Osteoblast (primary cell): ENCODE measurements around the gene MMEL1. TPM values are rescaled to one million over a fixed set of nuclear protein-coding genes. Genes with fewer than 3 reads are reported as not detected.
"Not testable (repeated sequence)": the region's sequence is repeated elsewhere in the genome, so short reads cannot be mapped to it uniquely, and the experiment has no call there.

Source experiments
- DNase-seq: peaks from one replicate; pipeline ENCODE4 v3.0.0; 2011; ENCODE audit warnings: low spot score, mixed read lengths; ENCODE audit not compliant: insufficient read length; ENCODE audit errors: missing footprints
- H2AFZ ChIP-seq: 2 replicates; pipeline ENCODE4 v1.6.0; 2011; ENCODE audit warnings: mild to moderate bottlenecking, low read length
- H3K27ac ChIP-seq: 2 replicates; pipeline ENCODE4 v1.5.1; 2011; ENCODE audit warnings: mild to moderate bottlenecking, low read depth, low read length, moderate library complexity
- H3K27me3 ChIP-seq: 2 replicates; pipeline ENCODE4 v1.6.0; 2012; ENCODE audit warnings: mild to moderate bottlenecking, control low read depth, inconsistent platforms, low read length, moderate library complexity; ENCODE audit not compliant: insufficient read depth
- H3K36me3 ChIP-seq: 2 replicates; pipeline ENCODE4 v1.5.1; 2011; ENCODE audit warnings: mild to moderate bottlenecking, low read length, control low read depth, moderate library complexity; ENCODE audit not compliant: insufficient read depth
- H3K4me1 ChIP-seq: 2 replicates; pipeline ENCODE4 v1.5.1; 2011; ENCODE audit warnings: mild to moderate bottlenecking, low read length, control low read depth, moderate library complexity; ENCODE audit not compliant: insufficient read depth
- H3K4me2 ChIP-seq: 2 replicates; pipeline ENCODE4 v1.6.0; 2011; ENCODE audit warnings: mild to moderate bottlenecking, low read length; ENCODE audit not compliant: insufficient read depth
- H3K4me3 ChIP-seq: fragments of 200-600 bp; sonication (generic); 3 replicates; pipeline ENCODE4 v1.5.1; 2012; ENCODE audit warnings: mild to moderate bottlenecking, low read length, inconsistent platforms; ENCODE audit not compliant: insufficient read depth
- H3K79me2 ChIP-seq: 2 replicates; pipeline ENCODE4 v1.6.0; 2012; ENCODE audit warnings: mild to moderate bottlenecking, low read length, control low read depth, inconsistent platforms; ENCODE audit not compliant: insufficient read depth
- H3K9me3 ChIP-seq: 2 replicates; pipeline ENCODE4 v1.5.1; 2011; ENCODE audit warnings: low read depth, low read length, control low read depth
- H4K20me1 ChIP-seq: 2 replicates; pipeline ENCODE4 v1.6.0; 2012; ENCODE audit warnings: mild to moderate bottlenecking, low read length, control low read depth; ENCODE audit not compliant: insufficient read depth
- total RNA-seq: library from RNA; depleted of rRNA; stranded (reverse); fragments of >200 nt; gene quantifications from 2 replicates; pipeline ENCODE4 v1.2.3, GENCODE V29; 2012
- TF ChIP-seq, protein P1 (sequence below): IDR thresholded peaks from 2 replicates; pipeline ENCODE4 v1.5.1; 2011; ENCODE audit warnings: mild to moderate bottlenecking, low read depth, low read length, moderate library complexity; ENCODE audit errors: extremely low read depth

Gene MMEL1
- total RNA-seq, 1 donor: under 0.01 TPM

DNA sequence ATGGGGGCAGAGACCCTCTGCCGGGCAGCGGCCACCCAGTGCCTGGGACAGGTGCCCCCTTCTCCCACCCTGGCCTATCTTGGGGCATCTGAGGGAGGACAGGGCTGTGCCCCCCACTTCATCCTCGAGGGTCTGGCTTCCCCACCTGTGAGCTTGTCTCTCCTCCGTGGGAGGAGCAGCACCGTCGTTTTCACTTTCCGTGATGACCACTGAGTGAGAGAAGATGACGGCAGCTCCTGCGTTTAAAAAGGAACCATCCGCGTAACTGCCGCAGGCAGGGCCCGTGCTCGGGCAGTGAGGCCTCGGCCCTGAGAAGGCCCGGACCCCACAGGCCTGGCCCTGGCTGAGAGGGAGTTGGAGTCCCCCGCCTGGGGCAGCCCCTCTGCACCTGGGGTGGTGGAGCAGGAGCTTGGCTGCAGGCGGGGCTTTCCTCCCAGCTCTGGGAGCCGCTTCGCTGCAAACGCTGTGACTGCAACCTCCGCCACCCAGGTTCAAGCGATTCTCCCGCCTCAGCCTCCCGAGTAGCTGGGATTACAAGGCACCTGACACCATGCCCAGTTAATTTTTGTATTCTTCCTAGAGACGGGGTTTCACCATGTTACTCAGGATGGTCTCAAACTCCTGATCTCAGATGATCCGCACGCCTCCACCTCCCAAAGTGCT lies 83.3 kb downstream of the MMEL1 start:
- not testable (repeated sequence) for H3K79me2 ChIP-seq, H3K9me3 ChIP-seq, H3K4me3 ChIP-seq, H3K36me3 ChIP-seq, H4K20me1 ChIP-seq, DNase-seq, H3K4me2 ChIP-seq, H3K27ac ChIP-seq, H3K27me3 ChIP-seq, H2AFZ ChIP-seq
- H3K4me1 ChIP-seq: peaks cover 14% of the 10 kb centered on the region

DNA sequence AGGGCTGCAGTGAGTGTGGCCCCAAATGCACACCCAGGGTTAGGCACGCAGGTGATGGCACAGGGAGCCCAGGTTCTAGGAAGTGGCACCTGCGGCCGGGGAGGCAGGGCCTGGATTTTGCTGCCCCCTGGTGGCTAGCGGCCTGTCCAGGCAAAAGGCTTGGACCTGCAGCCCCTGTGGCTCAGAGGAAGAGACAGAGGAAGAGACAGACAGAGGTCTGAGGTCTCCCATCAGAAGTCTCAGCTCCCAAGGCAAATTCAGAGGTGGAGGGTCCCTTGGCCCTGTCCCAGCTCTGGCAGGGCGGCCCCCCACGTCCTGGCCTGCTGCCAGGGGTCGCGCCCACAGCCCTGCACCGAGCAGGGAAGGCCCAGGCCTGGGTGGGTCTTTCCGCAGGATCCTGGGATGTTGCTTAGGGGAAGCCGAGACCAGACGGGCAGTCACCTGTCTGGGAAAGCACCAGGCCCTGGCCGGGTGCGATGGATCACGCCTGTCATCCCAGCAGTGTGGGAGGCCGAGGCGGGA lies 84.7 kb downstream of the MMEL1 start:
- H3K27ac ChIP-seq: no peak overlapping the region
- peak overlapping the region; percentile 57 for H2AFZ ChIP-seq
- TF ChIP-seq, protein P1, sequence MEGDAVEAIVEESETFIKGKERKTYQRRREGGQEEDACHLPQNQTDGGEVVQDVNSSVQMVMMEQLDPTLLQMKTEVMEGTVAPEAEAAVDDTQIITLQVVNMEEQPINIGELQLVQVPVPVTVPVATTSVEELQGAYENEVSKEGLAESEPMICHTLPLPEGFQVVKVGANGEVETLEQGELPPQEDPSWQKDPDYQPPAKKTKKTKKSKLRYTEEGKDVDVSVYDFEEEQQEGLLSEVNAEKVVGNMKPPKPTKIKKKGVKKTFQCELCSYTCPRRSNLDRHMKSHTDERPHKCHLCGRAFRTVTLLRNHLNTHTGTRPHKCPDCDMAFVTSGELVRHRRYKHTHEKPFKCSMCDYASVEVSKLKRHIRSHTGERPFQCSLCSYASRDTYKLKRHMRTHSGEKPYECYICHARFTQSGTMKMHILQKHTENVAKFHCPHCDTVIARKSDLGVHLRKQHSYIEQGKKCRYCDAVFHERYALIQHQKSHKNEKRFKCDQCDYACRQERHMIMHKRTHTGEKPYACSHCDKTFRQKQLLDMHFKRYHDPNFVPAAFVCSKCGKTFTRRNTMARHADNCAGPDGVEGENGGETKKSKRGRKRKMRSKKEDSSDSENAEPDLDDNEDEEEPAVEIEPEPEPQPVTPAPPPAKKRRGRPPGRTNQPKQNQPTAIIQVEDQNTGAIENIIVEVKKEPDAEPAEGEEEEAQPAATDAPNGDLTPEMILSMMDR: peak; percentile 90
- no peaks in the 10 kb centered on the region for H3K36me3 ChIP-seq
- H3K27me3 ChIP-seq: no peaks in the 10 kb centered on the region
- no peaks in the 10 kb centered on the region for H3K9me3 ChIP-seq
- H3K4me3 ChIP-seq: peak overlapping the region; percentile 36
- peak; percentile 100 for DNase-seq
- no peaks in the 10 kb centered on the region for H3K79me2 ChIP-seq
- peaks cover 14% of the 10 kb centered on the region for H3K4me1 ChIP-seq
- H3K4me2 ChIP-seq: peak overlapping the region; percentile 67
- H4K20me1 ChIP-seq: no peaks in the 10 kb centered on the region

DNA sequence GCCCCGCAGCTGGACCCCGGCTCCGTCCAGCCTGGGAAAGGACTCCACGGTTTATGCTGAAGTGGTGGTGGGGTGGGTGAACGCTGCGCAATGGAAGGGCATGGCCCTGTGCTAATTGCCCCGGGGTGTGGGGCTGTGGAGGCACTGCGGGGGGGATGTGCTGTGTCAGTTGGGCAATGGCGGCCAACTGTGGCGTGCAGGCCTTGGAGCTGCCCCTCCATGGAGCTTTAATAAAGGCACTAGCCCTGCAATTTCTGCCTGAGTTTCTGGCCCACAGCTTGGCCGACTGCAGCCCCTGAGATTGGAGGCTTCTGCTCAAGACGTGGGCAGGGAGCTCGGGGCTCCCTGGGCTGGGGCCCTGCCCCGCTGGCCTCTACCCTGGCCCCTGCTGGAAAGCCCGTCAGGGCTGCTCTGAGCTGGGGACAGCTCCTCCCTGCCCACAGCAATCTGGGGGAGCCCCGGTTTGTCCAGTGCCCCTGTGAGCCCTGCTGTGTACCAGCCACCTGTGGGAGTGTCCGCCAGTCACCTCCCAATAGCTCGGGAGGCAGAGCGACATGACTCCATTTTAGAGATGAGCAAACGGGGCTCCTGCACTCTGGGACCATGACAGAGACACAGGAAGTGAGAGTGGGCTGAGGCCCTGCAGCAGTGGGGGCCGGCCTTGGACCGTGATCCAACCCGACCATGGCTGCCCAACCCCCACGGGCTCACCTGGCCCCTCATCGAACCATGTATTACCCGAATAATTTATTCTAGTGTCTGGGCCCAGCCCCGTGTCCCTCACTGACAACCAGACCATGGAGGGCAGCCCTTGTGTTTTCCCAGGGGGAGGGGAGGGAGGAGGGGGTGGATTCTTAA lies 85.4 kb downstream of the MMEL1 start:
- no peak for DNase-seq
- Histone ChIP-seq H3K36me3 (no peaks in the 10 kb centered on the region), H3K79me2 (no peaks in the 10 kb centered on the region), H3K4me3 (peak overlapping the region; percentile 74), H3K9me3 (no peaks in the 10 kb centered on the region), H3K4me1 (peaks cover 14% of the 10 kb centered on the region), H3K27ac (no peak overlapping the region), H3K4me2 (peak overlapping the region; percentile 80), H4K20me1 (no peaks in the 10 kb centered on the region), H2AFZ (no peak overlapping the region), H3K27me3 (no peaks in the 10 kb centered on the region)
- TF ChIP-seq, protein P1: no peak

DNA sequence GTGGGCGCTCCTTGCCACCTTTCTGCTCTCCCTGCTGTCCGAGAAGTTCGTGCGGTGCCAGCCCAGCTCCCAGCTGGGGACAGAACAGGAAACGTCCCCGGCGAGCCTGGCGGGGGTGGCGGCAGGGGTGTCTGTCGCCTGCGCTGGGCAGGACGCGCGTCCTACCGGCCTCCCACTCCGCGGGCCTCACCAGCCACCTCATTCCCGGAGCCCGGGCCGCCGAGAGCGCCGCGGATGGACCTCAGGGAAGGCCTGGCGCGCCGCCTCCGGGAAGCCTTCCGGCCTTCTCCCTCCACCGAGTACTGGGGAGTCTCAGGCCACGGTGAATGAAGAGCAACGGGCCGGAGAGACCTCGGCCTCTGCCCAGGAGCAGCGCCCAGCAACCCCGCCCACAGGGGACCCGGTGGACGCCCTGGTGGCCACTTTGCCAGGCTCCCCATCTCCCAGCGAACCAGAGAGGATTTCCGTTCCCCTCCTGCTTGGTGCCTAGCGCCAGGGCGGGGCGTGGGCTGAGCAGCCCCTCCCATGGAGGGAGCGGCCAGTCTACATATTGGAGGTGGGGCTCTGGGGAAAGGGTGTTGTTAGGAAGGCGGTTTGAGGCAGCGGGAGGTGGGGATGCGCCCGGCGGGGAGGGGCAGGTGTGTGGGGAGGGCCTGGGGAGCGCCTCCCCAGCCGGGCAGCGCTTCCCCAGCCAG lies 86.2 kb downstream of the MMEL1 start:
- no peaks in the 10 kb centered on the region for H4K20me1 ChIP-seq
- H3K79me2 ChIP-seq: no peaks in the 10 kb centered on the region
- H2AFZ ChIP-seq: peak overlapping the region; percentile 77
- H3K4me3 ChIP-seq: peak overlapping the region; percentile 74
- TF ChIP-seq, protein P1: no peak
- H3K4me1 ChIP-seq: peaks cover 14% of the 10 kb centered on the region
- H3K27me3 ChIP-seq: no peaks in the 10 kb centered on the region
- H3K4me2 ChIP-seq: peak overlapping the region; percentile 80
- no peaks in the 10 kb centered on the region for H3K36me3 ChIP-seq
- DNase-seq: peak; percentile 99
- H3K27ac ChIP-seq: no peak overlapping the region
- H3K9me3 ChIP-seq: no peaks in the 10 kb centered on the region
